Measurements from ENCODE around the gene KIF3B. TPM values are rescaled to one million over a fixed set of nuclear protein-coding genes. Genes with fewer than 3 reads are reported as not detected.
A peak's percentile ranks its signal among the peaks of the same experiment; 100 is the strongest.
"Not testable (repeated sequence)": the region's sequence is repeated elsewhere in the genome, so short reads cannot be mapped to it uniquely, and the experiment has no call there.

The KIF3B gene
- total RNA-seq, 1 donor from 2014 or later = 31.6 TPM

GRCh38 chr20:32294071-32294470 is 16.6 kb downstream of the KIF3B start:
- no peak for DNase-seq (ENCODE audit: low read depth, low spot score)

- no peak for DNase-seq (ENCODE audit: low read depth, low spot score)
Observed at GRCh38 chr20:32296412-32296811, 19.0 kb downstream of the KIF3B start.

GRCh38 chr20:32296819-32297420 is 19.5 kb downstream of the KIF3B start:
- no peak for DNase-seq (ENCODE audit: low read depth, low spot score)

DNA sequence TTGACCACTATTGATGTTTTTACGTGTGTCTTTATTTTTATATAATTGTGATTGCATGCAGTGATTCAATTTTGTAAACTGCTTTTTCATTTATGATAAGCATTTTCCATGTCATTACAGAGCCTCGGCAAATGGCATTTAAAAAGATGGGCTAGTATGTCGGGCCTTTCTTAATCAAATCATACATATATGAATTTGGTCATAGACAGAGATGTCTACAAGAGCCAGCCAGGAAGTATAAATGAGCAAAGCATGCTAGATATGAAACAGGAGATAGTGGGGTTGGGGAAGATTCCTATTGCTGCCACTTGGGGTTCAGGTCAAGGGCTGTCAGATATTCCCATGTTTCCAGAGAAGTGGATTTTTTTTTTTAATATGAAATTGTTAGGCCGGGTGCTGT is 20.0 kb downstream of the KIF3B start:
- no peak for DNase-seq (ENCODE audit: low read depth, low spot score)

DNA sequence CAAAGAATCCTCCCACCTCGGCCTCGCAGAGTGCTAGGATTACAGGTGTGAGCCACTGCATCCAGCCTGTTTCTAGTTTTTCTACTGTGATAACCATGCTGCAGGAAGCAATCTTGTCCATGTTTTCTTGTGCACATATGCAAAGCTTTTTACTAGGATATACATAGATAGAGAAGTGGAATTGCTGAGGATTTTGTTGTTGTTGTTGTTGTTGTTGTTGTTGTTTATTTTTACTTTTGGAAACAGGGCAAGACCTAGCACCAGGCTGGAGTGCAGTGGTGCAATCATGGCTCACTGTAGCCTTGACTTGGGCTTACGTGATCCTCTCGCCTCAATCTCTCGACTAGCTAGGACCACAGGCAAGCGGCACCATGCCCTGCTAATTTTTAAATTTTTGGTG is 23.2 kb downstream of the KIF3B start:
- DNase-seq (ENCODE audit: low read depth, low spot score) = no peak

DNA sequence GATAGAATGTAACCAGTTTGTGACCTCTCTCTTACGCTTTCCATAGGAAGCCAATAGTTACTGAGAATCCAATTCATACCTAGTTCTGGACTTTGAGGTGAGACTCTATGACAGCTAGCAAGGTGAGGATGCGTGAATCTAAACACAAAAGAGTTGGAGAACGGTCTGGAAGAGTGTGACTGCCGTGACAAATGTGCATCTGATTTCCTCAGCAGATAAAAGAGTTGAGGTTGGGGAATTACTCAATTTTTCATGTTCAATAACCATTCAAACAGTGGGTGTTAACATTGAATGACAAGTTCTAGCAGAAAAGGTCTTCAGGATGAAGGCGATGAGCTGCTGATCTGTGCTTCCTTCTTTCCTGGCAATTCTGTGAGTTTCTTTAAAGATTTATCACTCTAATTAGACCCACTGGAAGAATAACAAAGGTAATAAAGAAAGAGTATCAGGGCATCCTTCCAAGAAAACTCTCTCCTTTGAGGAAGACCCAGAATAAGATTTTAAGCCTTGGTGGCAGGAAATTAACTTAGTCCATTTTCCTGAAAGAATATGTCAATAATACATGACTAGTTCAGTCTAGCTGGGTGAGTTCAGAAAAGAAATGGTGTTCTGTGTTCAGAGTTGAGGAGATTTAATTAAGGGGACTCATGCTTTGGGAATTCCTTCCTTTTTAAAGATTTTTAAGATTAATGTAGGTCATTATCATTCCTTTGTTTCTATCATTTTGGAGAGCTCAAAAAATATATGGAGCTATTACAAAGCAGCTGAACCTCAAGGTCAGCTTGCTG is 24.5 kb downstream of the KIF3B start:
- no peak for DNase-seq (ENCODE audit: low read depth, low spot score)

GRCh38 chr20:32302507-32302872 is 25.0 kb downstream of the KIF3B start:
- DNase-seq (ENCODE audit: low read depth, low spot score) = no peak

DNA sequence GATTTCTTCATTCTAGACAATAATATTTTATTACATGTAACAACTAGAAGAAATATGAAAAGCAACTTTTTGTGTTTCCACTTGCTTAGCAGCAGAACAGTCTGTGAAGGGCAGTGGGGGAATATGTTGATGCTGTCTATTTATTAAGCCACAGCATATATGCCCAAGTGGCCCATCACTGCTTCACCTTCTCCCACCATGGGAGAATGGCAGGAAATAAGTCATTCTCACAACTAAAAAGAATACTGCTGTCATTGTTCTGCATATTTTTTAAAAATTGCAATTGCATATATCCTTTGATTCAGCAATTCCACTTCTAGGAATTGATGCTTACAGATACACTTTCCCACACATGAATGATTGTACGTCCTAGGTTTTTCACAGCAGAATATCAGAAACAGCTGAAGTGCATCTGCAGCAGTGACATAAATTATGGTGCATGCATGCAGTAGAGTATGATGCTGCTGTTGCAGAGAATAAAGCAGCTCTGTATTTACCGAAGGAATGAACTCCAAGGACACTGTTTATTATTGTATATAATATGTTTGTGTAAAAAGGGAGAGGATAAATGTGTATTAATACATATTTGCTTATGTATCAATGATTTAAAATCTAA is 26.8 kb downstream of the KIF3B start:
- no peak for DNase-seq (ENCODE audit: low read depth, low spot score)

GRCh38 chr20:32312718-32313424 is 35.4 kb downstream of the KIF3B start:
- no peak for DNase-seq (ENCODE audit: low read depth, low spot score)

DNA sequence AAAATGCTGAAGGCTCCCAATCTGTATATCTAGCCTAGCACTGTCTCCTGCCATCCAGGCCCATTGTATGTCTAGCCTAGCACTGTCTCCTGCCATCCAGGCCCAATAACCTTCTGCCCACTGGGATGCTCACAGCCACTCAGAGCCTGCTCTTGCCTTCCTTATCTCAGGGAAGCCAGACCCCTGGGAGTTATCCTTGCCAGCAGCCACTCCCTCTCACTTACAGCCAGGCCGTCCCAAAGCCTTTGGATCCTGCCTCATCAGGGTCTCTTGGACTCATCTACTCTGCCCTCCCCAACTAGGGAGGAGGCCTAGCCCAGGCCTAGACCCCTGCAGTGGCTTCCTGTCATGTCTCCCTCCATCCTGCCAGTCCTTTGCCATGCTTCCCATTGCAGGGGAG is 37.3 kb downstream of the KIF3B start:
- DNase-seq (ENCODE audit: low read depth, low spot score) = no peak

- DNase-seq (ENCODE audit: low read depth, low spot score) = no peak
Observed at GRCh38 chr20:32315399-32315798, 37.9 kb downstream of the KIF3B start.

GRCh38 chr20:32315891-32316290 is 38.4 kb downstream of the KIF3B start:
- no peak for DNase-seq (ENCODE audit: low read depth, low spot score)

DNA sequence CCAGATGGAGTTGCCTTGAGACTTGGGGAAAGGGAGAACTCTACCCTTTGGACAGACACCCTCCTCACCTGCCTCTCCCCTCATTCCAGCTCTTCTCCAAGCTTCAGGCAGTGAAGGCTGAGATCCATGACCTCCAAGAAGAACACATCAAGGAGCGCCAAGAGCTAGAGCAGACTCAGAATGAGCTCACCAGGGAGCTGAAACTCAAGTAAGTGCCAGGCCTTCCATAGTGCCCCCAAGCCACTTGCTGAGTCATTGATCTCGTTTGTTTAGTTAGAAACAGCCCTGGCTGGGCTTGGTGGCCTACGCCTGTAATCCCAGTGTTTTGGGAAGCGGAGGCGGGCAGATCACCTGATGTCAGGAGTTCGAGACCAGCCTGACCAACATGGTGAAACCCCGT is 39.2 kb downstream of the KIF3B start:
- no peak for DNase-seq (ENCODE audit: low read depth, low spot score)

- DNase-seq (ENCODE audit: low read depth, low spot score) = no peak
Observed at GRCh38 chr20:32319100-32319499, 41.6 kb downstream of the KIF3B start.

DNA sequence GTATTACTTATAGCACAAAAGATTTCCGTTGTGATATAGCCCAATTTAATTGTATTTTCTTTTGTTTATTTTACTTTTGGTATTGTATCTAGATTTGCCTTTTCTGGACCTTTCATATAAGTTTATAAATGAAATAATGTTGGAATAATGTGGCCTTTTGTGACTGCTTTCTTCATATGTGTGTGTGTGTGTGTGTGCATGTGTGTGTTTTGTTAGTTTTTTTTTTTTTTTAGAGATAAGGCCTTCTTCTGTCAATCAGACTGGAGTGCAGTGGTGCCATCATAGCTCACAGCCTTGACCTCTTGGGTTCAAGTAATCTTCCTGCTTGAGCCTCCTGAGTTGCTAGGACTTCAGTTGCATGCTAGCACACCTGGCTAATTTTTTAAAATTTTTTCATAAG is 42.9 kb downstream of the KIF3B start:
- no peak for DNase-seq (ENCODE audit: low read depth, low spot score)

DNA sequence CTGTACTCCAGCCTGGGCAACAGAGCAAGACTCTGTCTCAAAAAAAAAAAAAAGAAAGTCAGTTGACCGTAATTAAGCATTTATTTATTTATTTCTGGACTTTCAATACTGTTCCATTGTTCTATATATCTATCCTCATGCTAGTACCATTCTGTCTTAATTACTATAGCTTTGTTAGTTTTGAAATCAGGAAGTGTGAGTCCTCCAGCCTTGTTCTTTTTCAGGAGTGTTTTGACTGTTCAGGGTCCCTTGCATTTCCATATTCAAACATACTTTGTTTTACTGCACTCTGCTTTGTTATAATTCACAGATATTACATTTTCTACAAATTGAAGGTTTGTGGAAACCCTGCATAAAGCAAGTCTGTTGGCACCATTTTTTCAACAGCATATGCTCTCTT is 43.9 kb downstream of the KIF3B start:
- no peak for DNase-seq (ENCODE audit: low read depth, low spot score)

GRCh38 chr20:32322260-32322659 is 44.8 kb downstream of the KIF3B start:
- DNase-seq (ENCODE audit: low read depth, low spot score) = not testable (repeated sequence)

- not testable (repeated sequence) for DNase-seq (ENCODE audit: low read depth, low spot score)
Observed at GRCh38 chr20:32323761-32324160, 46.3 kb downstream of the KIF3B start.

GRCh38 chr20:32325706-32326503 is 48.5 kb downstream of the KIF3B start:
- peak; percentile 58 for DNase-seq (ENCODE audit: low read depth, low spot score)

DNA sequence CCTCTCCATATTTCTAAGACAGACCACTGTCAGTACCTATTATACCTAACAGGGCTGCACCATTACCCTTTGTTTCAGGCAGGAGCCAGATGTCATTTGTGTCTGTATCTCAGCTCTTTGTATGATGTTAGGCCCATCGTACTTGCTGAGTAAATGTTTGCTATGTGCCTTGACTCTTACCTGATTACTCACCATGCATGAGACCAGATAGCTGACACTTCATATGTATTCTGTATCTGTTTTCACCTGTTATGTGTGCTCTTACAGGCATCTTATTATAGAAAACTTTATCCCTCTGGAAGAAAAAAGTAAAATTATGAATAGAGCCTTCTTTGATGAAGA is 49.0 kb downstream of the KIF3B start:
- DNase-seq (ENCODE audit: low read depth, low spot score) = no peak

DNA sequence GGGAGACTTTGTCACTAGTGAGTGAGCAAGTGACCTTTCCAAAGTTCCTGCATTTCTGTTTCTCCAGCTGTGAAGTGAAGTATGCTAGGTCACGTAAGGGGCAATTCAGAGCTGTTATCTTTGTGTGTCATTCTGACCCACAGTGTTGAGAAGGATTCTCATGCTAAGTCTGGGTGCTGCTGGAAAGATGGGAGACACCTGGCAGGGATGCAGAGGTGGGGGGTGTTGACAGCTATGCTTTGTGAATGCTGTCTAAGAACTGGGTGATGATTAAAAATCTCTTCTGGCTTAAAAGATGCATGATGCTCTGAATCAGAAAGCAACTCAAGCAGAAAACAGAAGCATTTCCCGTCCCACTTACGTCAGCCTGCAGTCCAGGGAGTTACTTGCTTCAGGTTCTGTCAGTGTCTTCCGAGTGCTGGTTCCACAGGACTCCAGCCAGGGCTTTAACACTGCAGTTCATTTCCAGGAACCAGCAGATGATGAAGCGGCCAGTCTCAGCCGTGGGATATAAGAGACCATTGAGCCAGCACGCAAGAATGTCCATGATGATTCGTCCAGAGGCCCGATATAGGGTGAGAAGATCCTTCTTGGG is 49.7 kb downstream of the KIF3B start:
- DNase-seq (ENCODE audit: low read depth, low spot score) = no peak

Data from pulmonary artery endothelial cell (primary cell).